ENCODE measurements around the gene ARID3A.

DNA sequence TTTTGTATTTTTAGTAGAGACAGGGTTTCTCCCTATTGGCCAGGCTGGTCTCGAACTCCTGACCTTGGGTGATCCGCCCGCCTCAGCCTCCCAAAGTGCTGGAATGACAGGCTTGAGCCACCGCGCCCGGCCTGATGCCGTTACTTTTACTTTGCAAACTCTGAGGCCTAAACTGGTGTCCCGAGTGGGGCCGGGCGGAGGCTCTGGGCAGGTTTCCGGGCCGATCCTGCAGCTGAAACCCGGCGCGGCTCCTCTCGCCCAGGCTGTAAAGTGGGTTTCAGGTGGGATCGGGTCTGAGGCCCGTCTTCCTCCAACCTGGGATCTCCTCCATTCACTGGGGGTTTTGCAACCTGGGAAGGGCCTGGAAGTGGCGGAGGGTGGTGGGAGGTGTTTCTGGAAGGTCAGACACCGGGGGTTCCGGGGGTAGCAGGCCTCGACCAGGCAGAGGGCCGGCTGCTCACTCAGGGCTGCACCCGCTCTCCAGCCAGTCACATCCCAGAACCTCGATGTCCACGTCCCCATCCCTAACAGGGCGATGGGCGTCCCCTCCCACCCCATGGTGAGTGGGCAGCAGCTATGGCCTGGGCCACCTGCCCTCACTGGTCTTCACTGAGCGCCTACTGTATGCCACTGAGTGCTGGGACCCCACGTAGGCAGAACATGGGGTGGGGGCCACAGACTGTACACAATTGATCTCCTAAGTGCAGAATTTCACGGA lies 37.0 kb downstream of the ARID3A start:
- TF ChIP-seq, protein P1, sequence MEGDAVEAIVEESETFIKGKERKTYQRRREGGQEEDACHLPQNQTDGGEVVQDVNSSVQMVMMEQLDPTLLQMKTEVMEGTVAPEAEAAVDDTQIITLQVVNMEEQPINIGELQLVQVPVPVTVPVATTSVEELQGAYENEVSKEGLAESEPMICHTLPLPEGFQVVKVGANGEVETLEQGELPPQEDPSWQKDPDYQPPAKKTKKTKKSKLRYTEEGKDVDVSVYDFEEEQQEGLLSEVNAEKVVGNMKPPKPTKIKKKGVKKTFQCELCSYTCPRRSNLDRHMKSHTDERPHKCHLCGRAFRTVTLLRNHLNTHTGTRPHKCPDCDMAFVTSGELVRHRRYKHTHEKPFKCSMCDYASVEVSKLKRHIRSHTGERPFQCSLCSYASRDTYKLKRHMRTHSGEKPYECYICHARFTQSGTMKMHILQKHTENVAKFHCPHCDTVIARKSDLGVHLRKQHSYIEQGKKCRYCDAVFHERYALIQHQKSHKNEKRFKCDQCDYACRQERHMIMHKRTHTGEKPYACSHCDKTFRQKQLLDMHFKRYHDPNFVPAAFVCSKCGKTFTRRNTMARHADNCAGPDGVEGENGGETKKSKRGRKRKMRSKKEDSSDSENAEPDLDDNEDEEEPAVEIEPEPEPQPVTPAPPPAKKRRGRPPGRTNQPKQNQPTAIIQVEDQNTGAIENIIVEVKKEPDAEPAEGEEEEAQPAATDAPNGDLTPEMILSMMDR (IDR thresholded peaks at IDR 0.05; ENCODE audit: insufficient read depth, low read length, poor library complexity, severe bottlenecking): no peak
- TF ChIP-seq EZH2phosphoT487 (conservative IDR thresholded peaks at IDR 0.05; ENCODE audit: low read length): no peak
